DMS53 (cell line): ENCODE measurements around the gene CACNA2D3.

Experiments
- DNase-seq: peaks from one replicate; lab custom pipeline; 2025; lab: John Stamatoyannopoulos, UW

The CACNA2D3 gene

GRCh38 chr3:54217828-54218227 lies 95.5 kb downstream of the CACNA2D3 start:
- no peak for DNase-seq

GRCh38 chr3:54222316-54222715 lies 100.0 kb downstream of the CACNA2D3 start:
- peak; percentile 63 for DNase-seq

- peak; percentile 71 for DNase-seq
Observed at GRCh38 chr3:54223063-54223462, 100.7 kb downstream of the CACNA2D3 start.

- no peak for DNase-seq
Observed at GRCh38 chr3:54225841-54226528, 103.6 kb downstream of the CACNA2D3 start.

- no peak for DNase-seq
Observed at GRCh38 chr3:54228806-54229205, 106.5 kb downstream of the CACNA2D3 start.

GRCh38 chr3:54232618-54233017 lies 110.3 kb downstream of the CACNA2D3 start:
- DNase-seq = no peak

GRCh38 chr3:54235998-54236397 lies 113.6 kb downstream of the CACNA2D3 start:
- DNase-seq = peak; percentile 43

GRCh38 chr3:54237109-54237508 lies 114.8 kb downstream of the CACNA2D3 start:
- DNase-seq = no peak

GRCh38 chr3:54237788-54238502 lies 115.6 kb downstream of the CACNA2D3 start:
- DNase-seq = no peak

GRCh38 chr3:54240309-54240708 lies 118.0 kb downstream of the CACNA2D3 start:
- no peak for DNase-seq

GRCh38 chr3:54243056-54243931 lies 120.9 kb downstream of the CACNA2D3 start:
- DNase-seq = no peak

GRCh38 chr3:54243960-54244682 lies 121.8 kb downstream of the CACNA2D3 start:
- DNase-seq = no peak

- DNase-seq = no peak
Observed at GRCh38 chr3:54251705-54252104, 129.4 kb downstream of the CACNA2D3 start.

- DNase-seq = no peak
Observed at GRCh38 chr3:54257125-54257720, 134.9 kb downstream of the CACNA2D3 start.

- DNase-seq = no peak
Observed at GRCh38 chr3:54259636-54260035, 137.3 kb downstream of the CACNA2D3 start.

- DNase-seq = no peak
Observed at GRCh38 chr3:54261141-54261540, 138.8 kb downstream of the CACNA2D3 start.

- DNase-seq = no peak
Observed at GRCh38 chr3:54262541-54262940, 140.2 kb downstream of the CACNA2D3 start.

GRCh38 chr3:54262946-54263345 lies 140.6 kb downstream of the CACNA2D3 start:
- no peak for DNase-seq

- DNase-seq = no peak
Observed at GRCh38 chr3:54264050-54264449, 141.7 kb downstream of the CACNA2D3 start.

- no peak for DNase-seq
Observed at GRCh38 chr3:54270816-54271526, 148.6 kb downstream of the CACNA2D3 start.

- DNase-seq = no peak
Observed at GRCh38 chr3:54273791-54274190, 151.4 kb downstream of the CACNA2D3 start.
